ENCODE results near the gene RFX8.
"Not testable (repeated sequence)": the region's sequence is repeated elsewhere in the genome, so short reads cannot be mapped to it uniquely, and the experiment has no call there.

RFX8 gene

GRCh38 chr2:101442667-101443061, 32.2 kb downstream of the RFX8 start:
- DNase-seq (ENCODE audit: low read depth) = no peak
- no peak for TF ChIP-seq CTCF (IDR thresholded peaks at IDR 0.05; ENCODE audit: control insufficient read depth, extremely low read depth, insufficient read depth)

GRCh38 chr2:101442042-101442666, 32.8 kb downstream of the RFX8 start:
- no peak for DNase-seq (ENCODE audit: low read depth)
- TF ChIP-seq CTCF (IDR thresholded peaks at IDR 0.05; ENCODE audit: control insufficient read depth, extremely low read depth, insufficient read depth) = no peak
- H3K4me3 ChIP-seq (ENCODE audit: low read depth, low read length) = no peak overlapping the region

More at GRCh38 chr2:101442667-101443061, 32.2 kb downstream of the RFX8 start:
- no peak overlapping the region for H3K4me3 ChIP-seq (ENCODE audit: low read depth, low read length)

- peak; percentile 14 for DNase-seq (ENCODE audit: low read depth)
- no peak overlapping the region for H3K4me3 ChIP-seq (ENCODE audit: low read depth, low read length)
- no peak for TF ChIP-seq CTCF (IDR thresholded peaks at IDR 0.05; ENCODE audit: control insufficient read depth, extremely low read depth, insufficient read depth)
Observed at GRCh38 chr2:101440127-101440738, 34.7 kb downstream of the RFX8 start.

GRCh38 chr2:101439716-101440115, 35.2 kb downstream of the RFX8 start:
- no peak overlapping the region for H3K4me3 ChIP-seq (ENCODE audit: low read depth, low read length)
- DNase-seq (ENCODE audit: low read depth) = no peak
- no peak for TF ChIP-seq CTCF (IDR thresholded peaks at IDR 0.05; ENCODE audit: control insufficient read depth, extremely low read depth, insufficient read depth)

GRCh38 chr2:101438555-101438954, 36.4 kb downstream of the RFX8 start:
- not testable (repeated sequence) for H3K4me3 ChIP-seq (ENCODE audit: low read depth, low read length); DNase-seq (ENCODE audit: low read depth)

GRCh38 chr2:101435001-101435862, 39.7 kb downstream of the RFX8 start:
- no peak for TF ChIP-seq CTCF (IDR thresholded peaks at IDR 0.05; ENCODE audit: control insufficient read depth, extremely low read depth, insufficient read depth)
- H3K4me3 ChIP-seq (ENCODE audit: low read depth, low read length) = no peak overlapping the region
- no peak for DNase-seq (ENCODE audit: low read depth)

GRCh38 chr2:101433465-101433864, 41.4 kb downstream of the RFX8 start:
- no peak overlapping the region for H3K4me3 ChIP-seq (ENCODE audit: low read depth, low read length)
- no peak for DNase-seq (ENCODE audit: low read depth)
- TF ChIP-seq CTCF (IDR thresholded peaks at IDR 0.05; ENCODE audit: control insufficient read depth, extremely low read depth, insufficient read depth) = no peak

Data from LNCaP clone FGC (cell line).